H1 (cell line): Measurements from ENCODE around the gene SLC8A3. TPM values are rescaled to one million over a fixed set of nuclear protein-coding genes. Genes with fewer than 3 reads are reported as not detected.

ENCODE experiments used
- BRCA1 ChIP-seq: IDR thresholded peaks from 2 replicates; pipeline ENCODE4 v1.6.1; 2012; ENCODE audit warnings: low read depth, low read length, improper control_type of control experiment
- CBX5 ChIP-seq: fragments of 300-800, 300-1000 bp; sonication (generic); IDR thresholded peaks from 2 replicates; pipeline ENCODE4 v1.7.1; 2016; ENCODE audit warnings: antibody characterized with exemption, low read length, low read depth
- KDM4A ChIP-seq: IDR thresholded peaks from one replicate; pipeline ENCODE4 v1.7.1; 2012; ENCODE audit warnings: low read depth, mild to moderate bottlenecking, moderate library complexity, low read length, inconsistent platforms; ENCODE audit not compliant: severe bottlenecking
- RBBP5 ChIP-seq: IDR thresholded peaks from 2 replicates; pipeline ENCODE4 v1.7.1; 2012; ENCODE audit warnings: low read depth, mild to moderate bottlenecking, inconsistent platforms, low read length, moderate library complexity, borderline replicate concordance
- TAF7 ChIP-seq: optimal IDR thresholded peaks from 2 replicates; pipeline ENCODE3; 2011; ENCODE audit warnings: low read depth, mild to moderate bottlenecking, inconsistent platforms, low read length, moderate library complexity, borderline replicate concordance
- USF2 ChIP-seq: IDR thresholded peaks from 2 replicates; pipeline ENCODE4 v1.6.1; 2011; ENCODE audit warnings: low read length, improper control_type of control experiment
- polyA plus RNA-seq, 7 experiments: library from polyadenylated mRNA; depleted of rRNA in 3 of 7; stranded (reverse) in 5 of 7; unstranded in 2 of 7; fragments of >200 nt in 5 of 7; fragments of 200-250 nt in 2 of 7; gene quantifications; 1 replicate in 5 of 7; 2 replicates in 1 of 7; 4 replicates in 1 of 7; pipeline versions ENCODE4 v1.2.1 to v1.2.3, GENCODE V29; 2011 to 2013; ENCODE audit warnings: missing spikeins in 2 of 7, mixed read lengths in 2 of 7
- total RNA-seq: library from RNA; stranded (reverse); fragmentation: NEBNext Ultra II Directional; extraction: Animal tissue kit (Norgen Biotek cat#: 25700); gene quantifications from 2 replicates; pipeline ENCODE4 v1.2.1, GENCODE V29; 2021

SLC8A3 gene
- total and polyA plus RNA-seq, 2 of the 8 experiments (the other 6 are each of a cell fraction or from before 2014, with no cell fraction given), result 0.38 to 1.1 TPM

DNA sequence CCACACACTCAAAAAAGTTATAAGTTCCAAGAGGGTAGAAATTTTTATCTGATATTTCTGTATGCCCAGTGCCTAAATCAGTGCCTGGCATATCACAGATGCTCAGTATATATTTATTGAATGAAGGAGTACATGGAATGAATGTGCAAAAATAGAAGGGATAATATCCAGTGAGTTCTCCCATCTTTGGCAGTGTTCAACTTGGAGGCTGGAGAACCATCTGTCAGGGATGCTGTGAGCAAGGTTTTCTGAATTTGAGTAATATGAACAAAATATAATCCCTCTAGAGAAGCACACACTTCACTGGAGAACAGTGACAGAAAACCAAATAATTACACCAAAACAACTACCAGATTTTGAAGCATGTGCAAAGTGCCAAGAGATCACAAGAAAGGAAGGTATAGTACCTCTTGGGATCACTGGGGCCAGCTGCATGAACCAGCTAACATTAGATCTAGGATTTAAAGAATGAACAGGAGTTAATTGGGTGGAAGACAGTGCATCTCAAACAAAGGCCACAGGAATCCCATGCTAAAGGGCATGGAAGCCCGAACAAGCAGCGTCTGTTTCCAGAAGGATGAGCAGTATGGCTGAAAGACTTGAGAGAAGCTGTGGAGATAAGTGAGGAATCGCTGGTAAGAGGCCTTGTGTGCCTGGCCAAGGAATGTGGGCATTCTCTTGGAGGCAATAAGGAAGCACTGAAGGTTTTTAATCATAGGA lies 11.5 kb downstream of the SLC8A3 start (continued):
- no peak for TF ChIP-seq KDM4A
- no peak for TF ChIP-seq TAF7
- TF ChIP-seq BRCA1, result no peak
- no peak for TF ChIP-seq CBX5
- TF ChIP-seq USF2, result no peak
- no peak for TF ChIP-seq RBBP5
